ENCODE results near the gene TNFAIP8L1.

GRCh38 chr19:4604912-4605311, 34.4 kb upstream of the TNFAIP8L1 start:
- TF ChIP-seq, protein P1, sequence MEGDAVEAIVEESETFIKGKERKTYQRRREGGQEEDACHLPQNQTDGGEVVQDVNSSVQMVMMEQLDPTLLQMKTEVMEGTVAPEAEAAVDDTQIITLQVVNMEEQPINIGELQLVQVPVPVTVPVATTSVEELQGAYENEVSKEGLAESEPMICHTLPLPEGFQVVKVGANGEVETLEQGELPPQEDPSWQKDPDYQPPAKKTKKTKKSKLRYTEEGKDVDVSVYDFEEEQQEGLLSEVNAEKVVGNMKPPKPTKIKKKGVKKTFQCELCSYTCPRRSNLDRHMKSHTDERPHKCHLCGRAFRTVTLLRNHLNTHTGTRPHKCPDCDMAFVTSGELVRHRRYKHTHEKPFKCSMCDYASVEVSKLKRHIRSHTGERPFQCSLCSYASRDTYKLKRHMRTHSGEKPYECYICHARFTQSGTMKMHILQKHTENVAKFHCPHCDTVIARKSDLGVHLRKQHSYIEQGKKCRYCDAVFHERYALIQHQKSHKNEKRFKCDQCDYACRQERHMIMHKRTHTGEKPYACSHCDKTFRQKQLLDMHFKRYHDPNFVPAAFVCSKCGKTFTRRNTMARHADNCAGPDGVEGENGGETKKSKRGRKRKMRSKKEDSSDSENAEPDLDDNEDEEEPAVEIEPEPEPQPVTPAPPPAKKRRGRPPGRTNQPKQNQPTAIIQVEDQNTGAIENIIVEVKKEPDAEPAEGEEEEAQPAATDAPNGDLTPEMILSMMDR (IDR thresholded peaks at IDR 0.05; ENCODE audit: insufficient read depth, low read depth, low read length), result no peak
- TF ChIP-seq EZH2 (IDR thresholded peaks at IDR 0.05; ENCODE audit: insufficient read depth, low read length), result no peak

Data from astrocyte (in vitro differentiated cells and primary cell).